GM15510 (cell line): ENCODE results near the gene ZBTB8A.

ENCODE experiments used
- POLR2A ChIP-seq: IDR thresholded peaks from 3 replicates; pipeline ENCODE4 v1.6.1; 2011; ENCODE audit warnings: borderline replicate concordance; ENCODE audit not compliant: insufficient read length; ENCODE audit errors: extremely low read depth

ZBTB8A gene

DNA sequence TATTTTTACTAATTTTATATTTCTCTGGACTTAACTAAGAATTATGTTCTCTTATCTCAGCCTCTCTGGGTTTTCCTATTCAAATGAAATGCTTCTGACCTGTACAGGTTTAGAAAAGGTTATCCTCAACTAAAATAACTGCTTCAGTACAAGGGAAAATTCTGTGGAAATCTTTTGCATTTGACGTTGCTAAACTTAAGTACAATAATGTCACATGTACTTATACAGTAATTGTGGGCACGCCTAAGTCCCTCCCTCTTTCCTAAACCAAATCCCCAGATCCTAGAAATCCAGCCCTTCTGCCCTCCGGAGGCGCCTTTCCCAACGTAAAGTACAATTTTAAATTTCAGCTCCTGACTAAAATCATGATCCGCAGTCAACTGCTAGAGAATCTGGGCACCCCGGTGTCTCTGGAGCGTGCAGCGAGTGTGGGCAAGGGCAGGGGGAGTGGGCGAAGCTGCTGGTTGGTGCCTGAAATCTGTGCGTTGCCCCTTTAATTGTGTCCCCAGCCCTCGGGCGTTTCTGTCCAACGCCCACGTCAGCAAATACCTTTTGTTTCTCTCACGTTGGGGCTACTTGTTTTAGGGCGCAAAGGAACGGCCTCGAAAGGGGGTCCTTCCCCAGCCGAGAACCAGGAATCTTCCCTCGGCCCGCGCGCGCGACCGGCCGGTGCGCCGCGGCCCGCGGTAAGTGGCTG is at the start of gene ZBTB8A:
ZBTB8A (plus strand) TSS at position 541 of the 697 bp plus-strand sequence. CDS start 53,505 bp downstream, outside the sequence.
- TF ChIP-seq POLR2A: peak; percentile 31

DNA sequence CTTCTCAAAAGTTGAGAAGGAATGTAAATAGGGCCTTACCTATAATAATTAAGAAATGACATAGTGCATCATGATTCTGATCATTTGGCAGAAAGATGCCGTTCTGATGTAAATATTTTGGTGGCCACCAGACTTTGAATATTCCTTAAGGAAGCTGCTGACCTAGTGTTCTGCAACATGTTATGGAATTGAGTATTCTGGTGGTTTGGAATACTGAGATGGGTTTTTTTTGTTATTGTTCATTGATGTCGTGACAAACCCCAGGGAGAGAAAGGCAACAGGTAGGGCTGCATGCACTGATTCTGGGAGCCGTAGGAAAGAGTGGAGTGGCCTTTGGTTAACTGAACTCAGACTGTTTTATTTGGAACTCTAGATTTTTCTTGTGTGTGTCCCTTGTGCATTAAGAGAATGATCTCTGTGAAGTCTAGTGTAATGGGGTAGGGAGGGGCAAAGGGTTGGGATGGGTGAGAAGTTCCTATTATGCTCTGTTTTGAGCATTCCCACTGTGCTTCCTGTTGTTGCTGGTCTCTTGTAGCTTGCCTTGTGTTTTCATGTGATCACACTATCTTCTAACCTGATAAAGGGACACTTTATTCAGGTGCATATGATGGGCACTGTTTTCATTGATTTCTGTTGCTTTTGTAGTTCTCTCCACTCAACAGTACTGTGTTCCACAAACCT is 49.3 kb upstream of the ZBTB8A start:
- TF ChIP-seq POLR2A: no peak

DNA sequence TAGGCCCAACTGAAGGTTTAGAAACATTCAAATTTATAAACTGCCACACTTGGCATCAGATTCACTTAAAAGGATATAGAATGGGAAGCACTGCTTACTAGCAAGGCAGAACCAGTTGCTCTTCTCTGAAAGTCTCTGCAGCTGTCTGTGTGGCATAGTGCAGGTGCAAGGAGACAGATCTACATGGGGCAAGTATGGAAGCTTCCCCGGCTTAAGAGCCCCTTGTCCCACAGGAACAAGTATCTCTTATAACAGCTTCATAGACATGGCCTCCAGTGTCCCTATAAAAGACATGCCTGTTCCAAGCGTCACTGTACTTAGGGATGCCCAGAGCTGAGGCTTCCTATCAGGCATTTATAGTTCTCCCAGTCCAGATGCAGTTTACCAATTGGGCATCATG is 47.8 kb upstream of the ZBTB8A start:
- no peak for TF ChIP-seq POLR2A

DNA sequence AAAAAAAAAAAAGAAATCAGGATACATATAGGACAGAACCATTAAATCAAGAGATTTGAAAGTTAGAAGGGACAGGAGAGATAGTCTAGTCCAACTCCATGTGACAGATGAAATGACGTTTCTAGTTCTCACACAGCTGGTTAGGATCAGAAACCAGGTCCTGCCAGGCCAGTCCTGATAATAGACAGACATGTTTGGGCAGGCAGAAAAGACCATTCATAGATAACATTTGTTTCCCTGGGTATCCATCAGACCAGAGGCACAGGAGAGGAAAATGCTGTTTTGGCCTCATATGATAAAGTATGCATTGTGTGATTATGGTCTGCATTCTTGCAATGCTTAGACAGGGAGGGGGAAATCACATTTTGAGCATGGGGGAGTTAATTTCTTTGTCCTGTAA is 45.0 kb upstream of the ZBTB8A start:
- TF ChIP-seq POLR2A: no peak

- TF ChIP-seq POLR2A: no peak
Observed at GRCh38 chr1:32494711-32495337, 44.4 kb upstream of the ZBTB8A start.

DNA sequence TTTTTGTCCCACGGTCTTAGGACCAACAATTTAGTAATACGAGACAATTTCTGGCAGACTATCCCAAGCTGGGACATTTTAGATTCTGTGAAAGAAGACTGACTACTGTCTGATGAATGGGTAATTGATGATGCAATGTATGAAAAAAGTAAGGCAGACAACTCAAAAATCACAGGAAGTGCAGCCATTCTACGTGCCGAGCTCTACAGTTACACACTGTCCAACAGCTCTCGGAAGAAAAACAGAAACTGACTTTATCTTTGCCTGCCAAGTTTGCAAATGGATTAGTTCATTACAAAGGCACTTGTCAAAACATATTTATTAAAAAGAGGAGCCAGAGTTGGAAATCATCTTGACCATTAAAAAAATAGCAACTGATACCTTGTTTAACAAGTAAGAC is 43.1 kb upstream of the ZBTB8A start:
- TF ChIP-seq POLR2A: no peak

GRCh38 chr1:32498751-32499150 is 40.5 kb upstream of the ZBTB8A start:
- no peak for TF ChIP-seq POLR2A

DNA sequence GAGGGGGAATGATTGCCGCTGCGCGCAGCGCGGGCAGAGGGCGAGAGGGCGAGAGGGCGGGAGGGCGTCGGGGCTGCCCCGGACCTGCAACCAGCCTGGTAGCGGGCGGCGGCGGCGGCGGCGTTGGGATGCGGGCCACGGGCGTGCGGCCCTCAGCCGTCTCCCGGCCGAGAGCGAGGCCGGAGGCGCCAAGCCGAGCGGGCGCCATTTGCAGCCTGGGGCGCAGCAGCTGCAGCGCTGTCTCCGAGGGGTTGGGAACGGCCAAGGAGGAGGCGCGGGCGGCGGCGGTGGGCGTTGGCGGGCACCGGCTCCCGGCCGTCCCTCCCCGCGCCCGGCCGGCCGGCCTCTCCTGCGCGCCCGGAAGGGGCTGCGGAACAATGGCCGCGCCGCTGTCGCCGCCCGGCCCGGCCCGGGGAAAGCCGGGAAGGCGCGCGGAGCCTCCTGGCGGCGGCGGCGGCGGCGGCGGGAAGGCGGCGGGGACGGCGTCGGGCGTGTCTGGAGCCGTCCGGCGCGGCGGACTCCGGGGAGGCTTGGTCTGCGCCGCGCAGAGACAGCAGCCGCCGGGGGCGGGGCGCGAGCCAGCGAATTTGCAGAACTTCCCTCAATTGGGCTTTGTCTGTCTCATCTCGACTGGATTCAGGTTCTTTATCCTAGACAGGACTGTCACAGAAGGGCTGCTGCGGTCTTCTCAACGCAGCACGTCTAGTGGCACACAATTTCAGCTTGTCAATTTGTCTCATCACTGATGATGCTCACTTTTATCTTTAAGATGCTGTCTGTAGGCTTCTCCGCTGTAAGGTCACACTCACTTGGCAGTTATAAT is 38.6 kb upstream of the ZBTB8A start:
- peak; percentile 32 for TF ChIP-seq POLR2A

DNA sequence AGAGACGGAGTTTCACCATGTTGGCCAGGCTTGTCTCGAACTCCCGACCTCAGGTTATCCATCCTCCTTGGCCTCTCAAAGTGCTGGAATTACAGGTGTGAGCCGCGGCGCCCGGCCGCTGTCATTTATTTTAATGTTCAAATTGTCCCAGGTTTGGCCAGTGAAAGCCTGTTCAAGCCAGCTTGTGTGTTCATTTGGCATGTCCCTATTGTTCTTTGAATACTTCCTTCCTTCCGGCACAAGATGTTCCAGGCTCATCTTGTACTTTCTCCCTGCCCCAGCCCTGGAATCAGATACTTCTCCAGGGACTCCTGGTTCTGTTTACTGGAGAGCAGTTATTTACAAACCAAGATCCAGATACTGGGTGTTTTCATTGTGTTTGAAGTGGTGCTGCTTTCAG is 37.4 kb upstream of the ZBTB8A start:
- TF ChIP-seq POLR2A: no peak

GRCh38 chr1:32503153-32503552 is 36.1 kb upstream of the ZBTB8A start:
- TF ChIP-seq POLR2A: no peak

DNA sequence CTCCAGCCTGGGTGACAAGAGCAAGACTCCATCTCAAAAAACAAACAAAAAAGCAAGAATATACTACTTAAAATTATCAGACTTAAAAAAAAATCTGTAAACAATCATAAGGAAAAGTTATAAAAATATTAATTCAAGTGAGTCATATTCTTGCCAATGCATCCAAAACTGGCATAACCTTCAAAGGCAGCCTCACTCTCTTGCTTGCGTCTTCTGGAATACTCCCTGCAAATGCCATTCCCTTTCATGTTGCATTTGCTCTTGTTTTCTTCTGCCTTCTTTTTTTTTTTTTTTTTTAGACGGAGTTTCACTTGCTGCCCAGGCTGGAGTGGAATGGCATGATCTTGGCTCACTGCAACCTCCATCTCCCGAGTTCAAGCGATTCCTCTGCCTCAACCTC is 32.2 kb upstream of the ZBTB8A start:
- TF ChIP-seq POLR2A: no peak

DNA sequence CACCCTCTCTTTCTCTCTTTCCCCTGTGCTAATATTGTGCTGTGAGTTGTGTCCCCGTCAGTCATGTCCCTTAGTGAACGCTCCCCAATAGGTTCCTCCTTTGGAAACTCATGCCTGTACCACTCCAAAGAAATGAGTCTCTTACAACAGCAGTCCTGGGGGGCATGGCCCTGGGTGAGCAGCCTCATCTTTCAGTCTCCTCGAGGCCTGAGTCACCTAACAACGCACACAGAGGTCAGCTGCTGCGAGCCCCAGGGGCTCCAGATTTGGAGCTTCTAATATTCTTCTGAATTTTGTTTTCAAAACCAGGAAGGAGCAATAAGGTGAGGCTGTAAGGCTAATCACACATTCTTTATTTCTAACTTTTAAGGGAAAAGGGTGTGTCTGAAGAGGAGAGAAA is 30.5 kb upstream of the ZBTB8A start:
- no peak for TF ChIP-seq POLR2A

DNA sequence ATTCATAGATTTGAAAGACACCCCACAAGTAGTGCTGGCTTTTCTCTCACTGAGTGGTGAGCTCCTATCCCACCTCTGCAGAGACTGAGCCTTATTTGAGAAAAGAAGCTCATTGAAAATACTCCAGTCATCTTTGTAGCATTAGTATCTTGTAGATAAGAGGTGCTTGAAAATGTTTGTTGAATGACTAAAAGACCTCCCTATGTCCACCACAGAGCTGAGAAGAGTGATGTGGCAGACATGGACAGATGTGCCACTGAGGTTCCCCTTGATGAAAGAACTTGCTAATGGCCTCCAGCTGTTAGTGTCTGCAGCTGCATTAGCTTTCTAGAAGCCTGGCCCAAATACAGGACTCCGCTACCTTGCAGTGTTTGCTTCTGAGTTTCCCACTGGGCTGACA is 29.3 kb upstream of the ZBTB8A start:
- TF ChIP-seq POLR2A: no peak

DNA sequence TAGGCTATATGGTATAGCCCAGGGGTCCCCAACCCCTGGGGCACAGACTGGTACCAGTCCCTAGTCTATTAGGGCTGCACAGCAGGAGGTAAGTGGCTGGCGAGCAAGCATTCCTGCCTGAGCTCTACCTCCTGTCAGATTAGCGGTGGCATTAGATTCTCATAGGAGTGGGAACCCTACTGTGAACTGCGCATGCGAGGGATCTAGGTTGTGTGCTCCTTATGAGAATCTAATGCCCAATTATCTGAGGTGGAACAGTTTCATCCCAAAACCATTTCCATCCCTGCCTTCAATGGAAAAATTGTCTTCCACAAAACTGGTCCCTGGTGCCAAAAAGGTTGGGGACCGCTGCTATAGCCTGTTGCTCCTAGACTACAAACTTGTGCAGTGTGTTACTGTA is 22.8 kb upstream of the ZBTB8A start:
- no peak for TF ChIP-seq POLR2A

DNA sequence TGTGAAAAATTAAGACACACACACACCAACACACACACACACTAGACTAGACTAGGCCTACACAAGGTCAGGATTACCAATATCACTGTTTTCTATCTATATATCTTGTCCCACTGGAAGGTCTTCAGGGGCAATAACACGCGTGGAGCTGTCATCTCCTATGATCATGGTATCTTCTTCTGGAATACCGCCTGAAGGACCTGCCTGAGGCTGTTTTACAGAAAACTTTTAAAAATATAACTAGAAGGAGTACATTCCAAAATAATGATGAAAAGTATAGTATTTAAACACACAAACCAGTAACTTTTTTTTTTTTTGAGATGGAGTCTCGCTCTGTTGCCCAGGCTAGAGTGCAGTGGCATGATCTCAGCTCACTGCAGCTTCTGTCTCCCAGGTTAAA is 20.3 kb upstream of the ZBTB8A start:
- no peak for TF ChIP-seq POLR2A

DNA sequence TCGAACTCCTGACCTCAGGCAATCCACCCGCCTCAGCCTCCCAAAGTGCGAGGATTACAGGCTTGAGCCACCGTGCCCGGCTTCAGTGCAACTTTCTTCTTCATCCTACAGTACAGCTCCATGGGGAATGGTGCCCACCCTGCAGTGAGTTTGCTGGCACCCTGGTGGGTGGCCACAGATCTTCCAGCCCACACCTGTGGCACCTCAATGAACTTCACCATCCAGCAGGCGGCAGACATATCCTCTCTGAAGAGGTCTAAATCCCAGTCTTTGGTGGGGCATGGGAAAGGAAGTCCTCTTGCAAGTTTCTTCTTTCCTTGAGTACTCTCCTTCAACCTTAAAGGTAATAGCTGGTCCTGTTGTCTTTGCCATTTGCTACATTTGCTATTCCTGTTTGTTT is 18.1 kb upstream of the ZBTB8A start:
- no peak for TF ChIP-seq POLR2A

DNA sequence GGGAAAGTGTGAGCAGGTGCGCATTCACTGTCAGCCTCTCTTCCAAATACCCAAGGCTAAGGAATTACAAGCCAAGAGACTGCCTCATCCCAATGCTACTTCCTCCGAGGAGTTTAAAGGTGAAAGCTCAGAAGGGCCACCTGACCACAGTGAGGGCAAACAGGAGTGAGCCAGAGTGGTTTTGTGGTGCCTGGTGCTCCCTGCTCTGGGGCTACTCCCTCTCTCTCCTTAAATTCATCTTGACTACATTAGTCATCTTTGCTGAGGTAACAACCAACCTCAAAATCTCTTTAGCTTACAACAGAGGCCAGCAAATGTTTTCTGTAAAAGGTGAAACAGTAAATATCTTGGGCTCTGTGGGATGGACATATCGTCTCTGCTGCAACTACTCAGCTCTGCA is 14.2 kb upstream of the ZBTB8A start:
- no peak for TF ChIP-seq POLR2A
